IMR-90 (cell line): ENCODE results near the gene RIPOR2. TPM values are rescaled to one million over a fixed set of nuclear protein-coding genes. Genes with fewer than 3 reads are reported as not detected.

Source experiments
- ATAC-seq: fragments of 200-7000 bp; cut with Tn5 transposase; 2 replicates; pipeline ENCODE4 v1.9.1; 2020; ENCODE audit warnings: low read depth, mild to moderate bottlenecking, moderate library complexity
- BruUV-seq: library from RNA; stranded (reverse); fragments of 400-500 nt; replicated peaks from 2 replicates; lab custom pipeline; 2021; lab: Mats Ljungman, UMichigan
- CTCF ChIA-PET: fragments of 300-600 bp; formaldehyde crosslinking; extraction: SDS; loops from one replicate; lab custom pipeline; 2021; ENCODE audit warnings: antibody characterized with exemption; lab: Yijun Ruan, JAX
- POLR2A ChIA-PET: fragments of 300-600 bp; sonication (Branson Sonifier 250); formaldehyde crosslinking; loops from one replicate; lab custom pipeline; 2022; ENCODE audit warnings: antibody characterized with exemption; ENCODE audit not compliant: unreplicated experiment; lab: Charles Lee
- DNase-seq: peaks from one replicate; pipeline ENCODE4 v3.0.0; 2013
- H2AFZ ChIP-seq: replicated peaks from 2 replicates; pipeline ENCODE3; 2013; ENCODE audit warnings: low read length, mild to moderate bottlenecking; ENCODE audit not compliant: poor library complexity
- H2AK5ac ChIP-seq: 2 replicates; pipeline ENCODE4 v1.6.1; 2013; ENCODE audit warnings: low read depth, low read length, inconsistent platforms
- H2AK9ac ChIP-seq: replicated peaks from 2 replicates; pipeline ENCODE3; 2013; ENCODE audit warnings: mild to moderate bottlenecking, low read depth, low read length, moderate library complexity; ENCODE audit not compliant: poor library complexity
- H2BK120ac ChIP-seq: 2 replicates; pipeline ENCODE4 v1.6.1; 2013; ENCODE audit warnings: low read depth, low read length, inconsistent platforms
- H2BK15ac ChIP-seq: 3 replicates; pipeline ENCODE4 v1.6.1; 2013; ENCODE audit warnings: low read depth, low read length, inconsistent platforms
- H2BK20ac ChIP-seq: 2 replicates; pipeline ENCODE4 v1.6.1; 2013; ENCODE audit warnings: low read depth, mild to moderate bottlenecking, inconsistent platforms, low read length, moderate library complexity
- H2BK5ac ChIP-seq: 2 replicates; pipeline ENCODE4 v1.6.1; 2013; ENCODE audit warnings: mild to moderate bottlenecking, low read depth, low read length, inconsistent platforms; ENCODE audit not compliant: poor library complexity, severe bottlenecking
- H3K14ac ChIP-seq: replicated peaks from 2 replicates; pipeline ENCODE4 v1.6.1; 2013; ENCODE audit warnings: low read depth, low read length, inconsistent platforms
- H3K18ac ChIP-seq: 2 replicates; pipeline ENCODE4 v1.6.1; 2013; ENCODE audit warnings: low read depth, low read length, control low read depth
- H3K23ac ChIP-seq: 2 replicates; pipeline ENCODE4 v1.6.1; 2013; ENCODE audit warnings: low read depth, low read length, inconsistent platforms
- H3K27ac ChIP-seq: 2 replicates; pipeline ENCODE4 v1.5.1; 2013; ENCODE audit warnings: mild to moderate bottlenecking, control low read depth, low read length; ENCODE audit not compliant: insufficient read depth
- H3K27me3 ChIP-seq: 2 replicates; pipeline ENCODE4 v1.6.1; 2013; ENCODE audit warnings: low read length; ENCODE audit not compliant: control insufficient read depth, insufficient read depth
- H3K36me3 ChIP-seq: 2 replicates; pipeline ENCODE4 v1.6.1; 2013; ENCODE audit warnings: low read length, mixed read lengths; ENCODE audit not compliant: control insufficient read depth, insufficient read depth
- H3K4ac ChIP-seq: 2 replicates; pipeline ENCODE4 v1.6.1; 2013; ENCODE audit warnings: low read depth, low read length, inconsistent platforms
- H3K4me1 ChIP-seq: 2 replicates; pipeline ENCODE4 v1.6.1; 2013; ENCODE audit warnings: low read length, mixed read lengths; ENCODE audit not compliant: control insufficient read depth, insufficient read depth
- H3K4me2 ChIP-seq: 2 replicates; pipeline ENCODE4 v1.6.1; 2013; ENCODE audit warnings: low read depth, mild to moderate bottlenecking, control low read depth, low read length, moderate library complexity
- H3K4me3 ChIP-seq: 2 replicates; pipeline ENCODE4 v1.5.1; 2013; ENCODE audit warnings: low read depth, mild to moderate bottlenecking, control low read depth, low read length, moderate library complexity; ENCODE audit not compliant: insufficient read depth
- H3K56ac ChIP-seq: 2 replicates; pipeline ENCODE4 v1.6.1; 2013; ENCODE audit warnings: low read length, inconsistent platforms; ENCODE audit not compliant: insufficient read depth; ENCODE audit errors: extremely low read depth
- H3K79me1 ChIP-seq, 2 experiments: 2 replicates each; pipeline ENCODE4 v1.6.1; 2013; ENCODE audit warnings: low read length in 2 of 2, inconsistent platforms in 1 of 2, low read depth in 1 of 2
- H3K9ac ChIP-seq: 2 replicates; pipeline ENCODE4 v1.6.1; 2013; ENCODE audit warnings: low read depth, low read length, control low read depth
- H3K9me1 ChIP-seq: 2 replicates; pipeline ENCODE4 v1.6.1; 2013; ENCODE audit warnings: low read length, inconsistent platforms; ENCODE audit not compliant: insufficient read depth
- H3K9me3 ChIP-seq: 2 replicates; pipeline ENCODE4 v1.6.1; 2013; ENCODE audit warnings: low read length; ENCODE audit not compliant: control insufficient read depth, insufficient read depth
- H4K20me1 ChIP-seq: 2 replicates; pipeline ENCODE4 v1.6.1; 2013; ENCODE audit warnings: low read length, inconsistent platforms; ENCODE audit not compliant: insufficient read depth
- H4K5ac ChIP-seq: 2 replicates; pipeline ENCODE4 v1.6.1; 2013; ENCODE audit warnings: mild to moderate bottlenecking, low read depth, low read length, control low read depth
- H4K8ac ChIP-seq, 2 experiments: 2 replicates each; pipeline ENCODE4 v1.6.1; 2013; ENCODE audit warnings: low read depth in 2 of 2, low read length in 2 of 2, control low read depth in 1 of 2, inconsistent platforms in 1 of 2
- H4K91ac ChIP-seq: 2 replicates; pipeline ENCODE4 v1.6.1; 2013; ENCODE audit warnings: low read depth, low read length, inconsistent platforms; ENCODE audit not compliant: insufficient read depth
- BHLHE40 ChIP-seq: fragments of 150-350 bp; IDR thresholded peaks from 2 replicates; pipeline ENCODE4 v1.6.1; 2016; ENCODE audit warnings: mild to moderate bottlenecking, low read depth, low read length
- CEBPB ChIP-seq: IDR thresholded peaks from 2 replicates; pipeline ENCODE4 v1.6.1; 2012; ENCODE audit warnings: low read depth, low read length, improper control_type of control experiment
- CHD1 ChIP-seq: IDR thresholded peaks from 2 replicates; pipeline ENCODE4 v1.6.1; 2012; ENCODE audit warnings: low read depth, low read length, improper control_type of control experiment
- CTCF ChIP-seq: conservative IDR thresholded peaks from 2 replicates; pipeline ENCODE4 v1.5.1; 2012; ENCODE audit warnings: mild to moderate bottlenecking, low read depth, low read length, improper control_type of control experiment
- ELK1 ChIP-seq: fragments of 150-350 bp; IDR thresholded peaks from 2 replicates; pipeline ENCODE4 v1.6.1; 2016; ENCODE audit warnings: low read depth, mild to moderate bottlenecking, low read length, moderate library complexity, borderline replicate concordance
- FOS ChIP-seq: fragments of 150-350 bp; IDR thresholded peaks from 2 replicates; pipeline ENCODE4 v1.6.1; 2016; ENCODE audit warnings: low read depth, low read length
- MAFK ChIP-seq: IDR thresholded peaks from 2 replicates; pipeline ENCODE4 v1.6.1; 2012; ENCODE audit warnings: low read depth, low read length, improper control_type of control experiment
- MAZ ChIP-seq: IDR thresholded peaks from 2 replicates; pipeline ENCODE4 v1.6.1; 2012; ENCODE audit warnings: low read depth, mild to moderate bottlenecking, low read length, improper control_type of control experiment, moderate library complexity, borderline replicate concordance
- MXI1 ChIP-seq: IDR thresholded peaks from 2 replicates; pipeline ENCODE4 v1.6.1; 2012; ENCODE audit warnings: low read depth, mild to moderate bottlenecking, low read length, moderate library complexity, borderline replicate concordance
- NFE2L2 ChIP-seq: fragments of 150-350 bp; IDR thresholded peaks from 2 replicates; pipeline ENCODE4 v1.6.1; 2016; ENCODE audit warnings: low read depth, mild to moderate bottlenecking, low read length
- POLR2A ChIP-seq: IDR thresholded peaks from 2 replicates; pipeline ENCODE4 v1.6.1; 2012; ENCODE audit warnings: mild to moderate bottlenecking, low read depth, low read length
- RAD21 ChIP-seq: IDR thresholded peaks from 2 replicates; pipeline ENCODE4 v1.6.1; 2012; ENCODE audit warnings: low read length, improper control_type of control experiment
- RCOR1 ChIP-seq: IDR thresholded peaks from 2 replicates; pipeline ENCODE4 v1.6.1; 2012; ENCODE audit warnings: mild to moderate bottlenecking, low read length, improper control_type of control experiment; ENCODE audit not compliant: insufficient replicate concordance
- RFX5 ChIP-seq: IDR thresholded peaks from 2 replicates; pipeline ENCODE4 v1.8.0; 2012; ENCODE audit warnings: low read depth, mild to moderate bottlenecking, low read length, moderate library complexity
- SMC3 ChIP-seq: fragments of 150-350 bp; IDR thresholded peaks from 2 replicates; pipeline ENCODE4 v1.6.1; 2016; ENCODE audit warnings: low read depth, mild to moderate bottlenecking, antibody characterized with exemption, low read length, moderate library complexity
- USF2 ChIP-seq: fragments of 150-350 bp; IDR thresholded peaks from 2 replicates; pipeline ENCODE4 v1.6.1; 2017; ENCODE audit warnings: mild to moderate bottlenecking, antibody characterized with exemption, low read length, low read depth
- WGBS, 2 experiments: methylation state at CpG; one replicate each; pipeline versions ENCODE4 v1.1.5 to v1.1.7; 2013; ENCODE audit warnings: missing lambda C conversion rate in 2 of 2; ENCODE audit not compliant: insufficient read length in 1 of 2; ENCODE audit errors: extremely low coverage in 2 of 2; 5-methylcytosine and 5-hydroxymethylcytosine counted together
- dilution Hi-C: fragments of 300-500 bp; cut with HindIII; formaldehyde crosslinking; loops from one replicate; pipeline ENCODE4 v1.14.3; 2018; ENCODE audit warnings: low sequenced_read_pairs; ENCODE audit not compliant: unreplicated experiment
- in situ Hi-C: fragments of 300-500 bp; cut with MboI; formaldehyde crosslinking; loops from 3 replicates; pipeline ENCODE4 v1.14.3; 2019; ENCODE audit warnings: low sequenced_read_pairs, inconsistent platforms, mixed read lengths
- intact Hi-C: fragments of 100-400 bp; cut with micrococcal nuclease; formaldehyde crosslinking; loops from 2 replicates; pipeline ENCODE4 v1.10.0; 2022
- polyA plus RNA-seq, 3 experiments: library from polyadenylated mRNA; depleted of rRNA; stranded (reverse); fragments of >200 nt; gene quantifications; 2 replicates each; pipeline ENCODE4 v1.2.3, GENCODE V29; 2012; ENCODE audit warnings: low replicate concordance in 1 of 3
- total RNA-seq: library from RNA; depleted of rRNA; stranded (reverse); fragments of >200 nt; gene quantifications from 2 replicates; pipeline ENCODE4 v1.2.3, GENCODE V29; 2012

Gene RIPOR2
- total and polyA plus RNA-seq, 2 of the 4 experiments (the other 2 are of a cell fraction): 1.1 to 1.2 TPM

- no peak overlapping the region for H3K4ac ChIP-seq
- no peaks in the 10 kb centered on the region for H3K9me1 ChIP-seq
- no peak overlapping the region for H3K23ac ChIP-seq
- no peak overlapping the region for H2AK9ac ChIP-seq
- H2AK5ac ChIP-seq: no peak overlapping the region
- H3K14ac ChIP-seq: no peak overlapping the region
- no peak overlapping the region for H3K9ac ChIP-seq
- WGBS, 2 experiments: no CpG with 5 or more reads among the region's 4 CpGs
- intact Hi-C loops: no loop called here
- DNase-seq (no peak), ATAC-seq (no peak)
- no peak overlapping the region for H3K4me3 ChIP-seq
- no peak for TF ChIP-seq BHLHE40
- TF ChIP-seq FOS: no peak
- no peak for TF ChIP-seq RAD21
- no peak for TF ChIP-seq MAFK
- TF ChIP-seq POLR2A: no peak
- no peak for TF ChIP-seq SMC3
- TF ChIP-seq ELK1: no peak
- TF ChIP-seq NFE2L2: no peak
- TF ChIP-seq USF2: no peak
- no peak for TF ChIP-seq MAZ
- TF ChIP-seq RFX5: no peak
- TF ChIP-seq RCOR1: no peak
- TF ChIP-seq CHD1: no peak
- no peak for TF ChIP-seq CTCF
- TF ChIP-seq MXI1: no peak
- no peak for TF ChIP-seq CEBPB
- H2BK120ac ChIP-seq: no peak overlapping the region
- no peak overlapping the region for H3K56ac ChIP-seq
- H3K36me3 ChIP-seq: peaks cover 39% of the 10 kb centered on the region
- no peak overlapping the region for H2BK20ac ChIP-seq
- no peaks in the 10 kb centered on the region for H3K79me1 ChIP-seq
- no peak overlapping the region for H3K4me2 ChIP-seq
- CTCF ChIA-PET: interaction anchor here (0.9 to 3.1 kb wide), 2 partner anchors 11 to 225 kb away, joined by 3 to 8 read pairs; no protein-coding TSS in a partner anchor
- dilution Hi-C loops: loop anchor here (25.0 kb wide), 1 partner anchor 242 kb away; no protein-coding TSS in a partner anchor
- in situ Hi-C loops: no loop called here
- no TSS peak for BruUV-seq
- no peak overlapping the region for H4K5ac ChIP-seq
- H3K9me3 ChIP-seq: no peaks in the 10 kb centered on the region
- POLR2A ChIA-PET: no interaction called here
- H3K27ac ChIP-seq: no peak overlapping the region
- H2BK15ac ChIP-seq: no peak overlapping the region
- H2BK5ac ChIP-seq: no peak overlapping the region
- no peaks in the 10 kb centered on the region for H4K20me1 ChIP-seq
- H4K91ac ChIP-seq: no peak overlapping the region
- H4K8ac ChIP-seq: no peak overlapping the region
- no peaks in the 10 kb centered on the region for H3K27me3 ChIP-seq
- no peak overlapping the region for H3K18ac ChIP-seq
- H3K4me1 ChIP-seq: no peaks in the 10 kb centered on the region
- no peak overlapping the region for H2AFZ ChIP-seq
Observed at GRCh38 chr6:24845578-24845977, 90.2 kb downstream of the RIPOR2 start.
